ENCODE measurements around the gene DHRS3. TPM values are rescaled to one million over a fixed set of nuclear protein-coding genes. Genes with fewer than 3 reads are reported as not detected.
A peak's percentile ranks its signal among the peaks of the same experiment; 100 is the strongest.

The DHRS3 gene
- total RNA-seq, 1 experiment from 2014 or later, result 239 TPM

- CTCF ChIA-PET, result interaction anchor here (1.2 to 1.7 kb wide), 2 partner anchors 15 to 17 kb away, joined by 4 to 12 read pairs; no protein-coding TSS in a partner anchor
- Mint-ChIP-seq H3K4me1 (ENCODE audit: low read depth, unreplicated experiment) (peaks cover 62% of the 10 kb centered on the region), H3K27ac (ENCODE audit: unreplicated experiment) (peak overlapping the region; percentile 79), H3K27me3 (ENCODE audit: unreplicated experiment) (no peaks in the 10 kb centered on the region), H3K9me3 (ENCODE audit: low read depth, unreplicated experiment) (no peaks in the 10 kb centered on the region), H3K4me3 (ENCODE audit: low read depth, unreplicated experiment) (peak overlapping the region; percentile 32), H3K36me3 (ENCODE audit: insufficient read depth, unreplicated experiment) (peaks cover 94% of the 10 kb centered on the region)
- intact Hi-C loops (cut with micrococcal nuclease; ENCODE audit: unreplicated experiment), result no loop called here
- no peak for TF ChIP-seq CTCF (IDR thresholded peaks at IDR 0.05; ENCODE audit: unreplicated experiment)
- peak; percentile 78 for DNase-seq
- BruUV-seq (replicated peaks), result no TSS peak
Measured at GRCh38 chr1:12601700-12602658, 16.0 kb downstream of the DHRS3 start.

- no TSS peak for BruUV-seq (replicated peaks)
- DNase-seq, result peak; percentile 52
- Mint-ChIP-seq H3K36me3 (ENCODE audit: insufficient read depth, unreplicated experiment) (peaks cover 93% of the 10 kb centered on the region), H3K4me3 (ENCODE audit: low read depth, unreplicated experiment) (no peak overlapping the region), H3K9me3 (ENCODE audit: low read depth, unreplicated experiment) (no peaks in the 10 kb centered on the region), H3K4me1 (ENCODE audit: low read depth, unreplicated experiment) (peaks cover 62% of the 10 kb centered on the region), H3K27me3 (ENCODE audit: unreplicated experiment) (no peaks in the 10 kb centered on the region), H3K27ac (ENCODE audit: unreplicated experiment) (peak overlapping the region; percentile 79)
- CTCF ChIA-PET, result interaction anchor here (1.7 kb wide), 1 partner anchor 18 kb away, joined by 12 read pairs; no protein-coding TSS in a partner anchor
- intact Hi-C loops (cut with micrococcal nuclease; ENCODE audit: unreplicated experiment), result no loop called here
- peak; percentile 36 for TF ChIP-seq CTCF (IDR thresholded peaks at IDR 0.05; ENCODE audit: unreplicated experiment)
Measured at GRCh38 chr1:12600880-12601633, 17.0 kb downstream of the DHRS3 start.

- H3K36me3 Mint-ChIP-seq (ENCODE audit: insufficient read depth, unreplicated experiment), result peaks cover 94% of the 10 kb centered on the region
- H3K9me3 Mint-ChIP-seq (ENCODE audit: low read depth, unreplicated experiment), result no peaks in the 10 kb centered on the region
- H3K4me1 Mint-ChIP-seq (ENCODE audit: low read depth, unreplicated experiment), result peaks cover 62% of the 10 kb centered on the region
- intact Hi-C loops (cut with micrococcal nuclease; ENCODE audit: unreplicated experiment), result no loop called here
- H3K4me3 Mint-ChIP-seq (ENCODE audit: low read depth, unreplicated experiment), result peak overlapping the region; percentile 26
- H3K27ac Mint-ChIP-seq (ENCODE audit: unreplicated experiment), result peak overlapping the region; percentile 79
- CTCF ChIA-PET, result interaction anchor here (0.5 kb wide), 1 partner anchor 9 kb away, joined by 3 read pairs; no protein-coding TSS in a partner anchor
- DNase-seq, result no peak
- no peak for TF ChIP-seq CTCF (IDR thresholded peaks at IDR 0.05; ENCODE audit: unreplicated experiment)
- BruUV-seq (replicated peaks), result no TSS peak
- no peaks in the 10 kb centered on the region for H3K27me3 Mint-ChIP-seq (ENCODE audit: unreplicated experiment)
Measured at GRCh38 chr1:12600335-12600734, 17.7 kb downstream of the DHRS3 start.

DNA sequence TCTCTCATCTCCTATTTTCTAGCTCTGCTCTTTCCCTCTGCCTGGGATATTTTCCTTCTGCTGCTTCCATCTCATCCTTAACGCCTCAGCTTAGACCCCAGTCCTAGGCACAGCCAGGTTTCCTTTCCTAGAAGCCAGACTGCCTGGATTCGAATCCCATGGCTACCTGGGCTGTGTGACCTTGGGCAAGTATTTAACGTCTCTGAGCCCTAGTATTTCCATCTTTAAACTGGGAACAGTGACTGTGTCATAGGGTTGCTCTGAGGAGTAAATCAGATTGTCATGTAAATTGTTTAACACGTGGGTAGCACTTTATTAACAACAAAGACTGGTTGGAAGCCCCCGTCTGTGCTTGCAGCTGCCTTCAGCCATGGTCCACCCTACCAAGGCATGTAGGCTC, 18.4 kb downstream of the DHRS3 start:
- peak overlapping the region; percentile 79 for H3K27ac Mint-ChIP-seq (ENCODE audit: unreplicated experiment)
- H3K4me1 Mint-ChIP-seq (ENCODE audit: low read depth, unreplicated experiment), result peaks cover 64% of the 10 kb centered on the region

More for the DNA sequence above, 18.4 kb downstream of the DHRS3 start:
- no peak for DNase-seq
- Mint-ChIP-seq H3K9me3 (ENCODE audit: low read depth, unreplicated experiment) (no peaks in the 10 kb centered on the region), H3K27me3 (ENCODE audit: unreplicated experiment) (no peaks in the 10 kb centered on the region), H3K4me3 (ENCODE audit: low read depth, unreplicated experiment) (peak overlapping the region; percentile 41), H3K36me3 (ENCODE audit: insufficient read depth, unreplicated experiment) (peaks cover 96% of the 10 kb centered on the region)
- CTCF ChIA-PET, result interaction anchor here (0.6 kb wide), 1 partner anchor 39 kb away, joined by 4 read pairs; no protein-coding TSS in a partner anchor
- BruUV-seq (replicated peaks), result no TSS peak
- intact Hi-C loops (cut with micrococcal nuclease; ENCODE audit: unreplicated experiment), result loop anchor here (5.0 kb wide), 1 partner anchor 122 kb away; no protein-coding TSS in a partner anchor
- no peak for TF ChIP-seq CTCF (IDR thresholded peaks at IDR 0.05; ENCODE audit: unreplicated experiment)
